Measurements from ENCODE around the gene RABEPK. TPM values are rescaled to one million over a fixed set of nuclear protein-coding genes. Genes with fewer than 3 reads are reported as not detected.
"Not testable (repeated sequence)": the region's sequence is repeated elsewhere in the genome, so short reads cannot be mapped to it uniquely, and the experiment has no call there.

RABEPK gene
- total RNA-seq, 1 donor from 2014 or later, result 19.4 TPM

DNA sequence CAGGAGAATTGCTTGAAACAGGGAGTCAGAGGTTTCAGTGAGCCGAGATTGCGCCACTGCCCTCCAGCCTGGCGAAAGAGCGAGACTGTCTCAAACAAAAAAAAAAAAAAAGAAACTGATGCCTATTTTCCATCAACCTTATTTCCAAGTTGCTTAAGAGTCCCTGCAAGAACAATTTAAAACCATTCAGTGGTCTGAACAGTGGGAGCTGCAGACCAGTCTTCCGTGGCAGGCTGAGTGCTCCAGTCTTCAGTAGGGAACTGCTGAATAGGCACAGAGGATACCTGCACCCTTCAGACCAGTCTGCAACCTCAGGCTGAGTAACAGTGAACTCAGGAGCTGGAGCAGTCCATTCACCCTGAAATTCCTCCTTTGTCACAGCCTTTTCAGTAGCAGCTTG is 5.9 kb upstream of the RABEPK start:
- DNase-seq (ENCODE audit: low read depth), result not testable (repeated sequence)

DNA sequence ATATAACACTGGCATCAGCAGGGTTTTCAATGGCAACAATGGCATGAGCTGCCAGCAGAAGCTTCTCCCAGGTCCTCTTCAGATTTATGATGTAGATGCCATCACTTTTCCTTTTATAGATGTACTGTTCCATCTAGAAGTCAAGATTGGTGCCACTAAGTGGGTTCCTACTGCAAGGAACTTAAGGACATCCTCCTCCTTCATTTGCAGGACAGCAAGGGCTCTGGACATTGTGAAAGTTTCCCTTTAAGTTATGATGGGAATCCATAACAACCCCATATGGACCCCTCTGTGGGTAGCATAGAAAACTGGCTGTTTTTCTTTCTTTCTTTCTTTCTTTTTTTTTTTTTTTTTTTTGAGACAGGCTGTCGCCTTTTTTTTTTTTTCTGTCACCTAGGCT is 4.8 kb upstream of the RABEPK start:
- not testable (repeated sequence) for DNase-seq (ENCODE audit: low read depth)

DNA sequence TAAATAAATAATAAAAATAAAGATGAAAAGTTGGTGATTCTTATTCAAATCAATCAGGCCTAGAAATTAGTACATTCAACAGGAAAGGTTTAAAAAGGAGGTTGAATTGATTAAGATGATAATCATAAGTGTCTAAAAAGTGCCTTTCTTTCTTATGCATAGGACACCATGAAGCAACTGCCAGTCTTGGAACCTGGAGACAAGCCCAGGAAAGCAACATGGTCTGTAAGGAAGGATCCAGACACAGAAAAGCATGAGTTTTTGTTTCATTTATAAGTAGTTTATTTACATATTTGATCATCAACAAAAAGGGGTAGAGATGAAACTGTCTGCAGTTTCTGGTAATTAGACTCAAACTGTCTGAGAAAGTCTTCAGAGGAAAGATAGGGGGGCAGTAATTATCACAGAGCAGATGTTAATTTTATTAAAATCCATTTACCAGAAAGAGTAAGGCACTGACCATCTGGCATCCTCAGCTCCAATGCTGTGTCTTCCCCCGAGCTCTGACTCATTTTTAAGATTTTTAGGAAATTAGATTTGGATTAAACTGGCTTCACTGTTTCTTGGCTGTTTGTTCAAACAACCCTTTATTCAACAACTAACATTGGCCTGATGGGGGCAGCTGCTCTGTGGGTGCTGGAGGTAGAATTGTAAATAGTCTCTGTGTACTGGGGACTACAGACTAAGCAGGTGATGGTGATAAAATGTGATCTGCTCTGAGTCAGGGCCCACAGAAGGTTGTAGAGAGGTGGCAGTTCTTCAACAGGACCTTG is 2.7 kb downstream of the RABEPK start:
- DNase-seq (ENCODE audit: low read depth), result peak; percentile 27

DNA sequence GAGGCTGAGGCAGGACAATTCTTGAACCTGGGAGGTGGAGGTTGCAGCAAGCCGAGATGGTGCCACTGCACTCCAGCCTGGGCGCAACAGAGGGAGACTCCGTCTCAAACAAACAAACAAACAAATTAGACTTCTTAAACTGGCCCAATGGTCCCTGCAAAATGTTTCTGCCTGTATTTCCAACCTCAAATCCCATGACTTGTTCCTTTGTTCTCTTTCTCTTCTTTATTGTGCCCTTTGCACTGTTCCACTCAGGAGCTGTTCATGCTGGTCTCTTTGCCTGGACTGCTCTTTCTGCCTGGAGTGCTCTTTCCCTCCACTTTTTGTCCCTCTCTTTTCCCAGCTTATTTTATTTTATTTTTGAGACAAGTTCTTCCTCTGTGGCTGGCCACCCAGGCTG is 4.1 kb downstream of the RABEPK start:
- DNase-seq (ENCODE audit: low read depth), result no peak

DNA sequence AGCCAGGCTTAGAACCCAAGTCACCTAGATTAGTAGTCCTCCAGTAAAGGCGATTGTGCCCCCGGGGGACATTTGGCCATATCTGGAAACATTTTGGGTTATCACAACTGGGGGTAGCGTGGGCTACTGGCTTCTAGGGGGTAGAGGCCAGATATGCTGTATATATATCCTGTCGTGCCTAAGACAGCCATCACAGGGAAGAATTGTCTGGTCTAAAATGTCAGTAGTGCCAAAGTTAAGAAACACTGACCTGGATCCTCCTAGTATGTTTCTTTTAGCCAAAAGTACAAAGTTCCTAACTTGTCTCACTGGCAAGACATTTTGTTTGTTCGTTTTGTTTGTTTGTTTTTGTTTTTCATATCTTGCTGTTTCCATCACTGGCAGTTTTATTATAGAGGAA is 13.8 kb downstream of the RABEPK start:
- no peak for DNase-seq (ENCODE audit: low read depth)

DNA sequence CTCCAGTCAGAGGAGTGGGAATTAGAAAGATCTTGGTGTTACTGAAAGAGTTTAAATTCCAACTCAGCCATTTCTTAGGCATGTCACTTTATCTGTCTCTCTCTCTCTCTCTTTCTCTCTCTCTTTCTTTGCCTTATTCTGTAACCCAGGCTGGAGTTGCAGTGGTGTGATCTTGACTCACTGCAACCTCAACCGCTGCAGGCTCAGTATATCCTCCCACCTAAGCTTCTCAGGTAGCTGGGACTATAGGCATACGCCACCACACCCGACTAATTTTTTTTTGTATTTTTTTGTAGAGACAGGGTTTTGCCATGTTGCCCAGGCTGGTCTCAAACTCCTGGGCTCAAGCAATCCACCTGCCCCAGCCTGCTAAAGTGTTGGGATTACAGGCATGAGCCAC is 18.3 kb downstream of the RABEPK start:
- no peak for DNase-seq (ENCODE audit: low read depth)

DNA sequence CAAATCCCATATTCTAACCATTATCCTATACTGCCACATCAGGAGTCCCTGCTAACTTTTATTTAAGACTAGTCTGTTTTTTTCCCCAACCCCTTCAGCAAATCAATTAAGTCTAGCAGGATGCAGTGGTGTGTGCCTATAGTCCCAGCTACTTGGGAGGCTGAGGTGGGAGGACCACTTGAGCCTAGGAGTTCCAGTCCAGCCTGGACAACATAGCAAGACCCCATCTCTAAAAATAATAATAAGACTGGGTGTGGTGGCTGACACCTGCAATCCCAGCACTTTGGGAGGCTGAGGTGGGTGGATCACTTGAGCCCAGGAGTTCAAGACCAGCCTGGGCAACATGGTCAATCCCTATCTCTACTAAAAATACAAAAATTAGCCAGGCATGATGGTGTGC is 24.5 kb downstream of the RABEPK start:
- DNase-seq (ENCODE audit: low read depth), result not testable (repeated sequence)

DNA sequence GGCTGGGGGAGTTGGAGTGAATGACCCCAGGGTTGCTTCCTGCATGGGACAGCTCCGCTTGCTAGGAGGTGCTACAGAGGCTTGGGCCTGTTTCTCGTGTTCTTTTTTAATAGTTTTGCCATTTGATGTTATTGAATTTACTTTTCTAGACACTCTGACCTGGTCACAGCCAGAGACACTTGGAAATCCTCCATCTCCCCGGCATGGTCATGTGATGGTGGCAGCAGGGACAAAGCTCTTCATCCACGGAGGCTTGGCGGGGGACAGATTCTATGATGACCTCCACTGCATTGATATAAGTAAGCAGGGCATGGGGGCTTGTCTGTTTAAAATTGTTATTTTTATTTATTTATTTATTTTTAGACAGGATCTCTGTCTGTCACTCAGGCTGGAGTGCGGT is 27.4 kb downstream of the RABEPK start:
- DNase-seq (ENCODE audit: low read depth), result no peak

DNA sequence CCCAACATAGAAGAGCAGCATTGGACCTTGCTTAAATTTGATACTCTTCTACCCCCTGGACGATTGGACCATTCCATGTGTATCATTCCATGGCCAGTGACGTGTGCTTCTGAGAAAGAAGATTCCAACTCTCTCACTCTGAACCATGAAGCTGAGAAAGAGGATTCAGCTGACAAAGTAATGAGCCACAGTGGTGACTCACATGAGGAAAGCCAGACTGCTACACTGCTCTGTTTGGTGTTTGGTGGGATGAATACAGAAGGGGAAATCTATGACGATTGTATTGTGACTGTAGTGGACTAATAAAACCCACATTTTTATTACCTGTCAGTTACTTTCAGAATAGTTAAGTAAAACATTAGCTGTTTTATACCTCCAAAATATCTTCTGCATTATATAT is 33.3 kb downstream of the RABEPK start:
- DNase-seq (ENCODE audit: low read depth), result peak; percentile 93

DNA sequence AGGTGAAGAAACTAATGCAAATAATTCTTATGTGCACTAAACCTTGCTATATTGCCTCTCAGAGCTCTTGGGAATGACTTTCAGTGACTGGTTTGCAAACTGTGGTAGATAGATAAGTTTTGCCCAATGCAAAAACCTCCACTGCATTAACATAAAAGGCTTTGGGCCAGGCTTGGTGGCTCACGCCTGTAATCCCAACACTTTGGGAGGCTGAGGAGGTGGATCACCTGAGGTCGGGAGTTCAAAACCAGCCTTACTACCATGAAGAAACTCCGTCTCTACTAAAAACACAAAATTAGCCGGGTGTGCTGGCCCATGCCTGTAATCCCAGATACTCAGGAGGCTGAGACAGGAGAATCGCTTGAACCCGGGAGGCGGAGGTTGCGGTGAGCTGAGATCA is 33.8 kb downstream of the RABEPK start:
- DNase-seq (ENCODE audit: low read depth), result not testable (repeated sequence)

DNA sequence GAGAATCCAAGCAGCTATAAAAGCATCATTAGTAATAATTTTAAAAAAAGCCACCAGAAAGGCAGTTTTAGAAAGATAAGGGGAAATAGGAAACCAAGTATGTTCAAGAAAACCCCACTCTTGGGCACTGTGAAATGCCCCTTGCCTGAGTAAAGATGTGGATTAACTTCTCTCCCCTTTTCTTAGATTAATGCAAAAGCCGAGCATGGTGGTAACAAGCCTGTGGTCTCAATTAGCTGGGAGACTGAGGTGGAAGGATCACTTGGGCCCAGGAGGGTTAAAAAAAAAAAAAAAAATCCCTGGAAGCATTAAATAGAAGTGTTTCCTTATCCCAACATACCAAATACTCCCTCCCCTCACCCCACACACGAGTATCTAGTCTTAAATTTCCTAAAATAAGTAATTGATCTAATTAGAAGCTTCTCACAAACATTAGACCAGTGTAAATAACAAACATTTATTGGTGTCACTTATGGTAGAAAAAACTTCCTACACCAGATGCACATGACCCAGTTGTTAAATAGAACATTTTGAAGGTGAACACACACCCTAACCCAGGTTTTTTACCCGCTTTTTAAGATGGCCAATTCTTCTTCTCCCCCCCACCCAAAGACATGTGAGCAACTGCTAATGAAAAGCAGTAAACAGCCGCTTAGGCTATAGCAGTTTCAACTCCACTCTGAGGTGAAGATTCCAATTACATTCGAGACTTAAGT is 35.6 kb downstream of the RABEPK start:
- DNase-seq (ENCODE audit: low read depth), result no peak

DNA sequence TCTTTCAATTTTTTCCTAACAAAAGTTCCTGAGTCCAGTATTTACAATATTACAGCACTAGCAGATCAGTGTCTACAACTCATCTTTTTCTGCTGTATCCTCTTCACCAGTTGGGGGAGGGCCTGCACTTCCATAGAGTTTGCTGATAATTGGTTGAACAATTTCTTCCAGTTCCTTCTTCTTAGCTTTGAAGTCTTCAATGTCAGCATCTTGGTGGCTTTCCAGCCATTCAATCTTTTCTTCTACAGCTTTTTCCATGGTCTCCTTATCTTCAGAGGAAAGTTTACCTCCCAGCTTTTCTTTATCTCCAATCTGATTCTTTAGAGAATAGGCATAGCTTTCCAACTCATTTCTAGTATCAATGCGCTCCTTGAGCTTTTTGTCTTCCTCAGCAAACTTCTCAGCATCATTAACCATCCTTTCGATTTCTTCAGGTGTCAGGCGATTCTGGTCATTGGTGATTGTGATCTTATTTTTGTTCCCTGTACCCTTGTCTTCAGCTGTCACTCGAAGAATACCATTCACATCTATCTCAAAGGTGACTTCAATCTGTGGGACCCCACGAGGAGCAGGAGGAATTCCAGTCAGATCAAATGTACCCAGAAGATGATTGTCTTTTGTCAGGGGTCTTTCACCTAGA is 36.3 kb downstream of the RABEPK start:
- DNase-seq (ENCODE audit: low read depth), result not testable (repeated sequence)

DNA sequence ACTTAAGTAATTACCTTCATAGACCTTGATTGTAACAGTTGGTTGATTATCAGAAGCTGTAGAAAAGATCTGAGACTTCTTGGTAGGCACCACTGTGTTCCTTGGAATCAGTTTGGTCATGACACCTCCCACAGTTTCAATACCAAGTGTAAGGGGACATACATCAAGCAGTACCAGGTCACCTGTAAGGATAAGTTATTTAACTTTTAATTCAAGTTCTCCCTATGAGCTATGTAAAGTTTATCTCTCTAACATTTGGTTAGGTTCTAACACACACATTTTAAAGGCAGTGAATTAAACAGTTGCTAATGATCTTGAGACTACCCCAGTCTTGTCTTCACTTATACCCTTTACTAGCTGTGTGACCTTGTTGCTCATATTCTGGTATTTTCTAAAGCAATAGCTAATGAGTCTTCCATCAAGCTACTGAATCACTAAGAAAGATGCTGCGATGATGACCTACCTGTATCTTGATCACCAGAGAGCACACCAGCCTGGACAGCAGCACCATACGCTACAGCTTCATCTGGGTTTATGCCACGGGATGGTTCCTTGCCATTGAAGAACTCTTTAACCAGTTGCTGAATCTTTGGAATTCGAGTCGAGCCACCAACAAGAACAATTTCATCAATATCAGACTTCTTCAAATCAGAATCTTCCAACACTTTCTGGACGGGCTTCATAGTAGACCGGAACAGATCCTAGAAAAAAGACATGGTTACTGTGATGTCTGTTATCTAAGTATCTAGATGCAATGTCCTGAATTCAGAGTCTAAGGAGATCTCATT is 38.0 kb downstream of the RABEPK start:
- DNase-seq (ENCODE audit: low read depth), result no peak

DNA sequence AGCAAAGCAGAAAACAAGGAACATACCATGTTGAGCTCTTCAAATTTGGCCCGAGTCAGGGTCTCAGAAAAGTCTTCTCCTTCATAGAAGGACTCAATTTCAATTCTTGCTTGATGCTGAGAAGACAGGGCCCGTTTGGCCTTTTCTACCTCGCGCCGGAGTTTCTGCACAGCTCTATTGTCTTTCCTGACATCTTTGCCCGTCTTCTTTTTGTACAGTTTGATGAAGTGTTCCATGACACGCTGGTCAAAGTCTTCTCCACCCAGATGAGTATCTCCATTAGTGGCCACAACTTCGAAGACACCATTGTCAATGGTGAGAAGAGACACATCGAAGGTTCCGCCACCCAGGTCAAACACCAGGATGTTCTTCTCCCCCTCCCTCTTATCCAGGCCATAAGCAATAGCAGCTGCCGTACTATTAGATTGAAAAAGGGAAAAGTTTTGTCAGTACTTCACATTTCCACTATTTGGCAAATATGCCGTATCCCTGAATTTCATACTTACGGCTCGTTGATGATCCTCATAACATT is 38.6 kb downstream of the RABEPK start:
- no peak for DNase-seq (ENCODE audit: low read depth)

DNA sequence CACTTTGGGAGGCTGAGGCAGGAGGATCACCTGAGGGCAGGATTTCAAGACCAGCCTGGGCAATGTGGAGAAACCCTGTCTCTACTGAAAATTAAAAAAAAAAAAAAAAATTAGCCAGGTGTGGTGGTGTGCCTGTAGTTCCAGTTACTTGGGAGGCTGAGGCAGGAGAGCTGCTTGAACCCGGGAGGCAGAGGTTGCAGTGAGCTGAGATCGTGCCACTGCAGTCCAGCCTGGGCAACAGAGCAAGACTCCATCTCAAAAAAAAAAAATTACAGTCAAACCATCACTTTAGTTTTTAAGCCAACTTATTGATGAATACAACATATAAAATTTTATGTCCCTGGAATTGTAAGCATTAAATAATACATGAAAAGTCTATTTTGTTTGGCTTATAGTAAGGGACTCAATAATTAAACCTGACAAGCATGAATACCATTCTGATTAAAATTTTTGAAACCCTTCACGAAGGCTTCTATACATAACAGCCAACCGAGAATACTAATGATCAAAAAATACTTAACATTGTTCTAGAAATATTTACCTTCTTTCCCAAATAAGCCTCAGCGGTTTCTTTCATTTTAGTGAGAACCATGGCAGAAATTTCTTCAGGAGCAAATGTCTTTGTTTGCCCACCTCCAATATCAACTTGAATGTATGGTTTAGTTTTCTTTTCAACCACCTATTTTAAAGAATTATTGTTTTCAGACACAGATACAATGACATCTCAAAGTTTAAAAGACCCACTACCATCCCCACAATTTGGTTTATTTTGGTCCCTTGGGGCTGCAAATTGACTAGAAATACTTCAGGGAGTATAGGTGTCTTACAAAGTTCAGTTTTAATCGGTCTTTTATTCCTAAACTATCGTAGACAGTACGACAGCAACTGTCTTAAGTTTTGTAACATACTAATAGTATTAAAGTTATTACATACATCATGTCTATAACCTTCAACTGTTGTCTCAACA is 39.6 kb downstream of the RABEPK start:
- no peak for DNase-seq (ENCODE audit: low read depth)

DNA sequence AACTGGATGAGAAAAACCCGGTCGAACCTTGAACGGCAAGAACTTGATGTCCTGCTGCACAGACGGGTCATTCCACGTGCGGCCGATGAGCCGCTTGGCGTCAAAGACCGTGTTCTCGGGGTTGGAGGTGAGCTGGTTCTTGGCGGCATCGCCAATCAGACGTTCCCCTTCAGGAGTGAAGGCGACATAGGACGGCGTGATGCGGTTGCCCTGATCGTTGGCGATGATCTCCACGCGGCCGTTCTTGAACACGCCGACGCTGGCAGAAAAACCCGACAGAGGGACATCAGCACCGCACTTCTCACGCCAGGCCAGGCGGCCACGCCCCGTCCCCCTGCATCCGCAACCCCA is 40.3 kb downstream of the RABEPK start:
- DNase-seq (ENCODE audit: low read depth), result peak; percentile 38

DNA sequence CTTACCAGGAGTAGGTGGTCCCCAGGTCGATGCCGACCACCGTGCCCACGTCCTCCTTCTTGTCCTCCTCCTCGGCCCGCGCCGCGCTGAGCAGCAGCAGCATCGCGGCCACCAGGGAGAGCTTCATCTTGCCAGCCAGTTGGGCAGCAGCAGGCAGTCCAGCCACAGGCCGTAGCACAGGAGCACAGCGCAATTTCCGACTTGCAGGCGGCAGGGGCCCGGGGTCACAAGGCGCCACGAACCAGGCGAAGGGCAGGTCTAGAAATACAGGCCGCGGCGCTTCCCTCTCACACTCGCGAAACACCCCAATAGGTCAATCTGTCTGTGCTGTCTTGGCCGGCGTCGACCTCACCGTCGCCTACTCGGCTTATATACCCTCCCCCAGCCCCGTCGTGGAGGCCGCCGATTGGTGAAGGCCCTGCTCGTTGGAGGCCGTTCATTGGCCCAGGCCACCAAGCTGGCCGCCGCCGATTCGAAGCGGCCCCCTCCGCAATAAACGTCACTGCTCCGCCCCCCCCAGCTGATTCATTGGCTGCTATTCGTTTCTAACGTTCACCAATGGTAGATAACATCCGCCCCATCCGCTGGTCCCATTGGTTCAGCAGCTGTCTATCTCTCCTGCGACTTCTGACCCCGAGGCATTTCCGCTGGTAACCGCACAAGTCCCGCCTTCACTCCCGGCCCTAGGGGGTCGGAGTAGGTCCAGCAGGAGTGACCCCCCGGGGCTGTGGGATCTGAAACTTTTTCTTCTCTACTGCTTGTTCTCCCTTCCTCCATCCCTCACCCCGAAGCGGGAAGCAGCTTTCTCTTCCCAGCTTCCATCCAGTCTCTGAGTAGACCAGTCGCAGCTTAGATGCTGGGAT is 40.9 kb downstream of the RABEPK start, which contains the start of gene HSPA5:
TSS of gene HSPA5 (minus strand) at position 344 of the 863 bp plus-strand sequence. CDS start at position 127, 217 bp downstream.
- peak; percentile 100 for DNase-seq (ENCODE audit: low read depth)

DNA sequence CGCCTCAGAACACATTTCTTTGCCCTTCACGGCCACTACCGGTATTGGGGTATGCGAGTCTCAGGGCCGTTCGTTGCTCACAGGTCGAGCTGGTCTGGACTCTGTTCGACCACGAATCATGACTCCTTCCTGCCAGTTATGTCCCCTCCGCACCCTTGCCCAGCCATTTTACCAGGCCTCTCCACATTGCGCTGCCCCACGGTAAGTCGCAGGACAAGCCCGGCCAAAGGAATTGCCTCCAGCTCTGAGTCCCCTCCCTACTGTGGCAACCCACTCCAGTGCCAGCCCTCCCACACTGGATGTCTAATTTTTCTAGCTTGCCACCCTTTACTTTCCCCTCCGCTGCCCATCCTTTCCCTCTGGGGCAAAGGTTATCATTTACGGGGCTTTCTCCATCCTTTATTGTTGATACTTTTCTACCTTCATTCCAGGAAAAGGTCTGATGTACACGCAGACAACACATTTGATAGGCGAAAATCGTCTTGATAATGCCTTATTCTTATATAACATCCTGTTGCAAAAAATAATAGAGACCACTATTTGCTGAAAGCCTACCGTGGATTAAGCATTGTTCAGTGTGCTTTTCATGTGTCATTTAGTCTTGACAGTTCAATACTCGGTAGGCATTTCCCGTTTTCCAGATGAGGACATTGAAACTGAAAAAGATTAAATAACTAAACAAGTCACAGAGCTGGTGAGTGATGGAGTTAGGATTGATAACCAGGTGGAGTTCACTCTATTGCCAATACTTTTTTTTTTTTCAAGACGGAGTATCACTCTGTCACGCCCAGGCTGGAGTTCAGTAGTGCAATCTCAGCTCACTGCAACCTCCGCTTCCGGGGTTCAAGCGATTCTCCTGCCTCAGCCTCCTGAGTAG is 41.8 kb downstream of the RABEPK start:
- no peak for DNase-seq (ENCODE audit: low read depth)

Measured in myocyte (in vitro differentiated cells).